Fibroblast of skin of right biceps (primary cell): ENCODE results near the gene OGDHL.
"Not testable (repeated sequence)": the region's sequence is repeated elsewhere in the genome, so short reads cannot be mapped to it uniquely, and the experiment has no call there.

ENCODE experiments used
- DNase-seq: peaks from one replicate; pipeline ENCODE4 v3.0.0-alpha.2; 2013

OGDHL gene

GRCh38 chr10:49761789-49762565 lies at the start of gene OGDHL:
Gene OGDHL (minus strand): TSS chr10:49762323. CDS start chr10:49758592, 3,731 bp downstream.
- peak; percentile 62 for DNase-seq

GRCh38 chr10:49803988-49804387 lies 41.9 kb upstream of the OGDHL start:
- no peak for DNase-seq

- DNase-seq, result no peak
These were observed 36.2 kb upstream of the OGDHL start for GRCh38 chr10:49798275-49798674.

- no peak for DNase-seq
These were observed 29.0 kb upstream of the OGDHL start for GRCh38 chr10:49791100-49791499.

- DNase-seq, result no peak
These were observed 22.6 kb upstream of the OGDHL start for GRCh38 chr10:49784681-49785080.

GRCh38 chr10:49783645-49784044 lies 21.5 kb upstream of the OGDHL start:
- no peak for DNase-seq

GRCh38 chr10:49781247-49781646 lies 19.1 kb upstream of the OGDHL start:
- peak; percentile 3 for DNase-seq

GRCh38 chr10:49778197-49778596 lies 16.1 kb upstream of the OGDHL start:
- DNase-seq, result no peak

- no peak for DNase-seq
These were observed 14.7 kb upstream of the OGDHL start for GRCh38 chr10:49776851-49777250.

GRCh38 chr10:49775014-49775413 lies 12.9 kb upstream of the OGDHL start:
- no peak for DNase-seq

- not testable (repeated sequence) for DNase-seq
These were observed 10.8 kb upstream of the OGDHL start for GRCh38 chr10:49772944-49773343.

- not testable (repeated sequence) for DNase-seq
These were observed 8.9 kb upstream of the OGDHL start for GRCh38 chr10:49771046-49771445.

- DNase-seq, result no peak
These were observed 7.6 kb upstream of the OGDHL start for GRCh38 chr10:49769692-49770091.

GRCh38 chr10:49768731-49769130 lies 6.6 kb upstream of the OGDHL start:
- DNase-seq, result no peak

- DNase-seq, result no peak
These were observed 6.2 kb upstream of the OGDHL start for GRCh38 chr10:49768329-49768728.

GRCh38 chr10:49767752-49768151 lies 5.6 kb upstream of the OGDHL start:
- DNase-seq, result no peak

- no peak for DNase-seq
These were observed 4.4 kb upstream of the OGDHL start for GRCh38 chr10:49766484-49766883.

- no peak for DNase-seq
These were observed 399 bp upstream of the OGDHL start for GRCh38 chr10:49762566-49762877.

GRCh38 chr10:49761201-49761788 lies 828 bp downstream of the OGDHL start:
- DNase-seq, result no peak

- no peak for DNase-seq
These were observed 1.3 kb downstream of the OGDHL start for GRCh38 chr10:49760789-49761188.

GRCh38 chr10:49759787-49760551 lies 2.2 kb downstream of the OGDHL start:
- no peak for DNase-seq

- no peak for DNase-seq
These were observed 3.7 kb downstream of the OGDHL start for GRCh38 chr10:49758249-49758930.

- no peak for DNase-seq
These were observed 5.5 kb downstream of the OGDHL start for GRCh38 chr10:49756641-49757040.
